ENCODE results near the gene KHK. TPM values are rescaled to one million over a fixed set of nuclear protein-coding genes. Genes with fewer than 3 reads are reported as not detected.

KHK gene
- total RNA-seq: 10 to 100 TPM in 2 of 4 donors, 1 to 10 TPM in 2; 5.1 to 12.2 (median 9.1) TPM

DNA sequence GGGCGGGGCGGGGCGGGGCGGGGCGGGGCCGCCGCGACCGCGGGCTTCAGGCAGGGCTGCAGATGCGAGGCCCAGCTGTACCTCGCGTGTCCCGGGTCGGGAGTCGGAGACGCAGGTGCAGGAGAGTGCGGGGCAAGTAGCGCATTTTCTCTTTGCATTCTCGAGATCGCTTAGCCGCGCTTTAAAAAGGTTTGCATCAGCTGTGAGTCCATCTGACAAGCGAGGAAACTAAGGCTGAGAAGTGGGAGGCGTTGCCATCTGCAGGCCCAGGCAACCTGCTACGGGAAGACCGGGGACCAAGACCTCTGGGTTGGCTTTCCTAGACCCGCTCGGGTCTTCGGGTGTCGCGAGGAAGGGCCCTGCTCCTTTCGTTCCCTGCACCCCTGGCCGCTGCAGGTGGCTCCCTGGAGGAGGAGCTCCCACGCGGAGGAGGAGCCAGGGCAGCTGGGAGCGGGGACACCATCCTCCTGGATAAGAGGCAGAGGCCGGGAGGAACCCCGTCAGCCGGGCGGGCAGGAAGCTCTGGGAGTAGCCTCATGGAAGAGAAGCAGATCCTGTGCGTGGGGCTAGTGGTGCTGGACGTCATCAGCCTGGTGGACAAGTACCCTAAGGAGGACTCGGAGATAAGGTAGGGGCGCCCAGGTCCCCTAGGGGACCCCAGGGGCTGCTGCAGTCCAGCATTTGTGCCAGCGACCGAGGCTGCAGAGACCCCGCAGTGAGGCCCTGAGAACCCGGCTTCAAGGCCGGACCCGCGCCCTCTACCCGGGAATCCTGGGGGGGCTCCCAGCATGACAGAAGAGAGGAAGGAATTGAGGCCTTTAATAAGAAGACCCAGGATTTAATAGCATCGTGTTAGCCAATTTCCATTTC is at the start of gene KHK:
TSS of gene KHK (plus strand) at position 49 of the 870 bp plus-strand sequence. CDS start at position 537, 488 bp downstream.
- Histone ChIP-seq H3K4me3 (peak within 1 kb of the TSS; percentile 68 to 82 (median 72)), H3K27me3 (no peaks in the 10 kb centered on the region), H3K27ac (peak within 1 kb of the TSS; percentile 79 to 95 (median 94)), H3K9me3 (no peaks in the 10 kb centered on the region), H3K36me3 (peaks cover 0 to 17% (median 0%) of the 10 kb centered on the region in 3 donors), H3K4me1 (peaks cover 0 to 28% (median 16%) of the 10 kb centered on the region in 4 donors)
- TF ChIP-seq CTCF (IDR thresholded peaks at IDR 0.05) (no peak), EP300 (IDR thresholded peaks at IDR 0.05) (no peak), POLR2A (IDR thresholded peaks at IDR 0.05) (no peak)
- DNase-seq (ENCODE audit: low spot score in 2 of 2): no peak
- 14 to 15% methylated on average over 31 to 40 of the region's 54 CpGs for WGBS, 2 donors

DNA sequence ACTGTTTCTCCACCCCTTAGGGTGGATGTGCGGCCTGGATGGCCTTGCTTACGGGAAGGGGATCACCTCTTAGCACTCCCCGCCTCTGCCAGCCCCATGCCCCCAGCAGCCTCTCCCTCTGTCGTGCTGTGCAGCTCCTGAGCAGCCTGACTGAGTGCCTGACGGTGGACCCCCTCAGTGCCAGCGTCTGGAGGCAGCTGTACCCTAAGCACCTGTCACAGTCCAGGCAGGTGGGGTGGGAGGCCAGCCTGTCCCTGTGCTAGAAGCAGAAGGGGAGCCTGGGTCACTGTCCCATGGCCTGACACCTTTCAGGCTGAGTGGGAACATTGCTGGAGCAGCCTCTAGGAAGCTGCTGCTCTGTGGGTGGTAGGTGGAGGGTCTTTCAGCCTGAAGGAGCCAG is 48.6 kb upstream of the KHK start:
- Histone ChIP-seq H3K36me3 (peaks cover 0 to 75% (median 56%) of the 10 kb centered on the region in 3 donors), H3K4me3 (no peak overlapping the region), H3K4me1 (peaks cover 0 to 25% (median 11%) of the 10 kb centered on the region in 4 donors), H3K27ac (no peak overlapping the region), H3K9me3 (no peaks in the 10 kb centered on the region), H3K27me3 (no peaks in the 10 kb centered on the region)
- TF ChIP-seq POLR2A (IDR thresholded peaks at IDR 0.05) (no peak), CTCF (IDR thresholded peaks at IDR 0.05) (no peak), EP300 (IDR thresholded peaks at IDR 0.05) (no peak)
- no peak for DNase-seq (ENCODE audit: low spot score in 2 of 2)
- WGBS, 2 donors: 86 to 94% methylated on average over 3 to 6 of the region's 6 CpGs

DNA sequence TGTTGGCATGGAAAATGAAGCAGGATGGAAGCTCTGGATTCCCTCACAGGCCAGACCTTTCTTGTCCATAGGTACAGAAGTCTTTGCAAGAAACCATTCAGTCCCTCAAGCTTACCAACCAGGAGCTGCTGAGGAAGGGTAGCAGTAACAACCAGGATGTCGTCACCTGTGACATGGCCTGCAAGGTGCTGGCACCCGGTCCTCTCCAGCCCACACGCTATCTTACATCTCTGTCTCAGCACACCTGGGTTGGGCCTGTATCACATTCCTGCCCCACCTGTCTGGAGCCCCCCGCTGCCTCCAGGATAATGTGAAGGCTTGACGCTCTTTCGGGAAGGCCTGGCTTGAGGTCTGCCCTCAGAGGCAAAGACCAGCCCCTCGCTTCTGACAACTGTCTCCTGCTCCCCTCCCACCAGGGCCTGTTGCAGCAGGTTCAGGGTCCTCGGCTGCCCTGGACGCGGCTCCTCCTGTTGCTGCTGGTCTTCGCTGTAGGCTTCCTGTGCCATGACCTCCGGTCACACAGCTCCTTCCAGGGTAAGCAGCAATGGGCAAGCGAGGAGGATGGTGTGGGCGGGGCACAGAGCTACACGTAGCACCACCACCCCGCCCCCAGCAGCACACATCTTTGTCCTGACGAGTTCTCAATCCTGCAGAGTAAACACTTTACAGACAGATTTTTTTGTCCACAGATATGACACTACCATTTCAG is 47.8 kb upstream of the KHK start:
- TF ChIP-seq EP300 (IDR thresholded peaks at IDR 0.05): no peak
- TF ChIP-seq POLR2A (IDR thresholded peaks at IDR 0.05): no peak
- TF ChIP-seq CTCF (IDR thresholded peaks at IDR 0.05): no peak
- no peak overlapping the region for H3K4me3 ChIP-seq
- H3K36me3 ChIP-seq: peaks cover 0 to 75% (median 56%) of the 10 kb centered on the region in 3 donors
- DNase-seq (ENCODE audit: low spot score in 2 of 2): no peak
- peaks cover 0 to 20% (median 8%) of the 10 kb centered on the region in 4 donors for H3K4me1 ChIP-seq
- H3K27ac ChIP-seq: no peak overlapping the region
- no peaks in the 10 kb centered on the region for H3K9me3 ChIP-seq
- WGBS, 2 donors: 86 to 87% methylated on average over 17 of the region's 17 CpGs
- H3K27me3 ChIP-seq: no peaks in the 10 kb centered on the region

DNA sequence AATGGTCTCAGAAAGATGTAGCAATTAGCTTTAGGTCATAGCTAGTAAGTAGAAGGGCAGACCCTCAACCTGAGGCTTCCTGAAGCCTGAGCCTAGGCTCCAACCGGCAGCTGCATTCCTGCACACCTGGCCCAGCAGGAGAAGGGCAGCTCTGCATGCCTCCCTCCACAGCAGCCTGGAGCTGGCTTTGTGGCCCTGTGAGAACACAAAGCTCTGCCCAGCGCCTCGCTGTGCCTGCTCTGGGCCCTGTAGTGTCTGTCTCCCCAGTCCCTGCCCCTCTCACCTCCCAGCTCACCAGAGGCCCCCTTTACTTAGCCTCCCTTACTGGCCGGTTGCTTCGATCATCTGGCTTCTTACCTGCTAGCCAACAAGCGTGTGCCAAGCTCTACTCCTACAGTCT is 47.1 kb upstream of the KHK start:
- DNase-seq (ENCODE audit: low spot score in 2 of 2): no peak
- peaks cover 0 to 13% (median 3%) of the 10 kb centered on the region in 4 donors for H3K4me1 ChIP-seq
- no peaks in the 10 kb centered on the region for H3K9me3 ChIP-seq
- no peak overlapping the region for H3K4me3 ChIP-seq
- TF ChIP-seq POLR2A (IDR thresholded peaks at IDR 0.05): no peak
- no peak for TF ChIP-seq EP300 (IDR thresholded peaks at IDR 0.05)
- TF ChIP-seq CTCF (IDR thresholded peaks at IDR 0.05): no peak
- WGBS, 2 donors: 91 to 93% methylated on average over 6 of the region's 6 CpGs
- no peaks in the 10 kb centered on the region for H3K27me3 ChIP-seq
- peaks cover 0 to 75% (median 56%) of the 10 kb centered on the region in 3 donors for H3K36me3 ChIP-seq
- no peak overlapping the region for H3K27ac ChIP-seq
